K562 (cell line): ENCODE data around the gene SPRTN. TPM values are rescaled to one million over a fixed set of nuclear protein-coding genes. Genes with fewer than 3 reads are reported as not detected.

Source experiments
- ATAC-seq: fragments of 200-7000 bp; cut with Tn5 transposase; 3 replicates; pipeline ENCODE4 v1.9.1; 2020; ENCODE audit warnings: moderate library complexity
- BruUV-seq: library from RNA; stranded (reverse); fragments of 400-500 nt; replicated peaks from 2 replicates; lab custom pipeline; 2021; lab: Mats Ljungman, UMichigan
- CTCF ChIA-PET: fragments of 300-600 bp; formaldehyde crosslinking; extraction: SDS; loops from one replicate; lab custom pipeline; 2021; ENCODE audit warnings: low intra/inter-chr PET ratio; lab: Yijun Ruan, JAX
- POLR2A ChIA-PET: fragments of 300-600, 350-650 bp; sonication (Branson Sonifier 250); formaldehyde crosslinking; extraction: SDS; loops from one replicate; lab custom pipeline; 2021; ENCODE audit warnings: antibody characterized with exemption, inconsistent platforms; lab: Yijun Ruan, JAX
- DNase-seq, 4 experiments: peaks; one replicate each; pipeline versions ENCODE4 v3.0.0 to v3.0.0-alpha.2; 2011 to 2018; ENCODE audit warnings: low spot score in 3 of 4, mixed read lengths in 3 of 4; ENCODE audit errors: extremely low read depth in 1 of 4
- FAIRE-seq: peaks from 2 replicates; lab custom pipeline; 2011; peaks lifted over from hg19 to GRCh38; lab: Jason Lieb, UNC
- H2AFZ ChIP-seq: 2 replicates; pipeline ENCODE4 v1.6.0; 2011; ENCODE audit warnings: low read depth, low read length, control low read depth, inconsistent platforms
- H3K27ac ChIP-seq: fragments of 200-600 bp; 3 replicates; pipeline ENCODE4 v1.8.0; 2011; ENCODE audit warnings: low read depth, mild to moderate bottlenecking, control low read depth, inconsistent platforms, low read length, moderate library complexity, mixed read lengths; ENCODE audit errors: extremely low read depth
- H3K27me3 ChIP-seq, 2 experiments: fragments of 300-600 bp in 1 of 2; 2 replicates in 1 of 2; 3 replicates in 1 of 2; pipeline versions ENCODE4 v1.6.0 to v1.8.0; 2011; ENCODE audit warnings: inconsistent platforms in 2 of 2, low read length in 2 of 2, mild to moderate bottlenecking in 1 of 2, mixed read lengths in 1 of 2, moderate library complexity in 1 of 2; ENCODE audit not compliant: control insufficient read depth in 2 of 2, insufficient read depth in 2 of 2
- H3K36me3 ChIP-seq: fragments of 300-600 bp; 3 replicates; pipeline ENCODE4 v1.8.0; 2011; ENCODE audit warnings: mild to moderate bottlenecking, low read length, inconsistent platforms; ENCODE audit not compliant: control insufficient read depth, insufficient read depth
- H3K4me1 ChIP-seq, 2 experiments: fragments of 200-600 bp in 1 of 2; replicated peaks in 1 of 2; 2 replicates in 1 of 2; 3 replicates in 1 of 2; pipeline versions ENCODE4 v1.5.1 to v1.8.0; 2011; ENCODE audit warnings: inconsistent platforms in 2 of 2, low read length in 2 of 2, mild to moderate bottlenecking in 1 of 2, mixed read lengths in 1 of 2, moderate library complexity in 1 of 2; ENCODE audit not compliant: control insufficient read depth in 2 of 2, insufficient read depth in 2 of 2
- H3K4me2 ChIP-seq: 2 replicates; pipeline ENCODE4 v1.6.1; 2011; ENCODE audit warnings: low read length, control low read depth, inconsistent platforms, mixed read lengths; ENCODE audit not compliant: insufficient read depth
- H3K4me3 ChIP-seq: fragments of 200-600 bp; sonication (generic), shearing (Covaris generic); 2 replicates; pipeline ENCODE4 v1.5.1; 2016; ENCODE audit warnings: control low read depth, inconsistent platforms
- H3K79me2 ChIP-seq: fragments of 200-600 bp; 3 replicates; pipeline ENCODE4 v1.8.0; 2011; ENCODE audit warnings: low read length, inconsistent platforms; ENCODE audit not compliant: control insufficient read depth, insufficient read depth
- H3K9ac ChIP-seq, 2 experiments: 2 replicates each; pipeline versions ENCODE4 v1.6.0 to v1.6.1; 2011; ENCODE audit warnings: low read depth in 2 of 2, low read length in 2 of 2, control low read depth in 1 of 2, inconsistent platforms in 1 of 2, mild to moderate bottlenecking in 1 of 2, mixed read lengths in 1 of 2; ENCODE audit not compliant: insufficient read depth in 1 of 2
- H3K9me1 ChIP-seq: one replicate; pipeline ENCODE4 v1.6.0; 2011; ENCODE audit warnings: inconsistent platforms, mild to moderate bottlenecking, low read length, moderate library complexity; ENCODE audit not compliant: control insufficient read depth, insufficient read depth
- H3K9me3 ChIP-seq: replicated peaks from 2 replicates; pipeline ENCODE4 v1.5.1; 2011; ENCODE audit warnings: low read depth, low read length, inconsistent platforms; ENCODE audit not compliant: control insufficient read depth, insufficient read depth
- H4K20me1 ChIP-seq: replicated peaks from 2 replicates; pipeline ENCODE4 v1.6.1; 2011; ENCODE audit warnings: low read length, inconsistent platforms, mixed read lengths; ENCODE audit not compliant: control insufficient read depth, insufficient read depth
- BACH1 ChIP-seq: fragments of 200-800 bp; sonication (Bioruptor generic); IDR thresholded peaks from 2 replicates; pipeline ENCODE4 v1.6.1; 2016; ENCODE audit warnings: missing genetic modification characterization, missing compliant biosample characterization
- CLOCK ChIP-seq: fragments of 250-450 bp; sonication (Bioruptor Pico); IDR thresholded peaks from 2 replicates; pipeline ENCODE4 v1.4.0; 2020; ENCODE audit warnings: mild to moderate bottlenecking, moderate library complexity, borderline replicate concordance
- CREBBP ChIP-seq: IDR thresholded peaks from one replicate; pipeline ENCODE4 v1.6.1; 2012; ENCODE audit warnings: low read depth, mild to moderate bottlenecking, control low read depth, inconsistent platforms, low read length
- EHMT2 ChIP-seq: fragments of 450-650 bp; IDR thresholded peaks from 2 replicates; pipeline ENCODE4 v1.6.1; 2018; ENCODE audit warnings: antibody characterized with exemption
- HNRNPK ChIP-seq: fragments of 200-400 bp; formaldehyde crosslinking; IDR thresholded peaks from one replicate; pipeline ENCODE4 v1.6.1; 2018; ENCODE audit warnings: mild to moderate bottlenecking, low read depth, low read length; ENCODE audit not compliant: poor library complexity, severe bottlenecking
- HNRNPLL ChIP-seq: fragments of 200-400 bp; formaldehyde crosslinking; IDR thresholded peaks from 2 replicates; pipeline ENCODE4 v1.6.1; 2017; ENCODE audit warnings: low read length, low read depth, mild to moderate bottlenecking; ENCODE audit not compliant: poor library complexity, severe bottlenecking
- HSF4 ChIP-seq: fragments of 250-450 bp; sonication (Bioruptor Pico); IDR thresholded peaks from 2 replicates; pipeline ENCODE4 v2.1.2; 2022; ENCODE audit warnings: mild to moderate bottlenecking, moderate library complexity, borderline replicate concordance
- NKRF ChIP-seq: fragments of 450-650 bp; IDR thresholded peaks from 2 replicates; pipeline ENCODE4 v1.6.1; 2016; ENCODE audit warnings: borderline replicate concordance
- RB1 ChIP-seq: fragments of 450-650 bp; IDR thresholded peaks from 2 replicates; pipeline ENCODE4 v1.6.1; 2017; ENCODE audit warnings: low read depth, mild to moderate bottlenecking
- RBM34 ChIP-seq: fragments of 200-400 bp; formaldehyde crosslinking; IDR thresholded peaks from 2 replicates; pipeline ENCODE4 v1.6.1; 2018; ENCODE audit warnings: low read length, borderline replicate concordance; ENCODE audit not compliant: insufficient read depth
- RNF2 ChIP-seq: sonication (generic); IDR thresholded peaks from 2 replicates; pipeline ENCODE4 v1.6.1; 2016
- YY1 ChIP-seq, 3 experiments: IDR thresholded peaks; 2 replicates each; pipeline ENCODE4 v1.6.1; 2011; ENCODE audit warnings: low read length in 2 of 3, mild to moderate bottlenecking in 2 of 3, moderate library complexity in 2 of 3, borderline replicate concordance in 1 of 3, control low read depth in 1 of 3, low read depth in 1 of 3; ENCODE audit not compliant: insufficient read depth in 3 of 3, insufficient replicate concordance in 2 of 3, control insufficient read depth in 1 of 3, insufficient read length in 1 of 3; ENCODE audit errors: extremely low read depth in 1 of 3
- ZBED1 ChIP-seq: IDR thresholded peaks from 2 replicates; pipeline ENCODE4 v1.6.1; 2014
- ZNF12 ChIP-seq: sonication (generic); formaldehyde crosslinking; IDR thresholded peaks from 2 replicates; pipeline ENCODE4 v1.4.0; 2020; ENCODE audit warnings: mild to moderate bottlenecking, missing genetic modification reagents
- ZNF121 ChIP-seq: sonication (generic); formaldehyde crosslinking; conservative IDR thresholded peaks from 2 replicates; pipeline ENCODE4 v1.8.0; 2022; ENCODE audit warnings: missing genetic modification reagents
- ZNF239 ChIP-seq: fragments of 250-450 bp; sonication (Bioruptor Pico); IDR thresholded peaks from 2 replicates; pipeline ENCODE4 v1.4.0; 2020; ENCODE audit warnings: mild to moderate bottlenecking
- ZNF253 ChIP-seq: fragments of 250-450 bp; sonication (Bioruptor Pico); conservative IDR thresholded peaks from 2 replicates; pipeline ENCODE4 v1.6.1; 2021; ENCODE audit warnings: mild to moderate bottlenecking
- WGBS: fragments of 100-300 bp; shearing (Covaris generic); methylation state at CpG from one replicate; pipeline ENCODE4 v1.1.6; 2016; ENCODE audit warnings: low coverage, mixed read lengths; ENCODE audit not compliant: insufficient coverage; ENCODE audit errors: missing lambda C conversion rate; 5-methylcytosine and 5-hydroxymethylcytosine counted together
- in situ Hi-C: fragments of 300-500 bp; cut with MboI; formaldehyde crosslinking; loops from 4 replicates; pipeline ENCODE4 v1.15.0; 2018; ENCODE audit warnings: inconsistent platforms, mixed read lengths
- intact Hi-C: fragments of 100-400 bp; cut with micrococcal nuclease; formaldehyde crosslinking; loops from 2 replicates; pipeline ENCODE4 v1.14.2; 2022
- polyA plus RNA-seq, 8 experiments: library from polyadenylated mRNA; depleted of rRNA in 4 of 8; stranded (reverse) in 5 of 8; unstranded in 3 of 8; fragments of >200 nt; fragmentation: Nextera tagmentation in 2 of 8; fragmentation: Illumina TruSeq in 1 of 8; extraction: Ambion mirVana in 2 of 8; extraction: Trizol in 1 of 8; gene quantifications; 2 replicates each; pipeline versions ENCODE4 v1.2.1 to v1.2.3, GENCODE V29; 2011 to 2014; ENCODE audit warnings: inconsistent platforms in 1 of 8, missing spikeins in 1 of 8
- total RNA-seq, 7 experiments: library from RNA; depleted of rRNA in 6 of 7; stranded (reverse); fragments of >200 nt in 6 of 7; fragmentation: Illumina TruSeq in 2 of 7; extraction: Trizol in 2 of 7; gene quantifications; 2 replicates each; pipeline versions ENCODE4 v1.2.1 to v1.2.3, GENCODE V29; 2011 to 2021; ENCODE audit warnings: low replicate concordance in 1 of 7

Gene SPRTN
- total and polyA plus RNA-seq, 9 of the 15 experiments (the other 6 are each of a cell fraction or from before 2014, with no cell fraction given): 8.1 to 32.5 (median 21.2) TPM

GRCh38 chr1:231340328-231341013 lies 2.4 kb downstream of the SPRTN start (continued):
- no peak for TF ChIP-seq HNRNPLL
- no peak for TF ChIP-seq ZBED1
- no peak for TF ChIP-seq RNF2
- no peak for TF ChIP-seq NKRF

GRCh38 chr1:231347961-231348360 lies 9.9 kb downstream of the SPRTN start:
- POLR2A ChIA-PET: no interaction called here
- Histone ChIP-seq H3K36me3 (peaks cover 71% of the 10 kb centered on the region), H4K20me1 (no peaks in the 10 kb centered on the region), H3K4me2 (no peak overlapping the region), H3K9me3 (no peaks in the 10 kb centered on the region), H3K79me2 (peaks cover 6% of the 10 kb centered on the region; the same call in 1 of the 3 replicates), H3K27me3 (no peaks in the 10 kb centered on the region), H3K4me3 (no peak overlapping the region), H3K27ac (no peak overlapping the region), H3K9me1 (no peaks in the 10 kb centered on the region), H3K4me1 (no peaks in the 10 kb centered on the region), H3K9ac (no peak overlapping the region), H2AFZ (no peak overlapping the region)
- CTCF ChIA-PET: no interaction called here
- intact Hi-C loops (no loop called here), in situ Hi-C loops (no loop called here)
- DNase-seq (no peak), FAIRE-seq (no peak), ATAC-seq (no peak)
- TF ChIP-seq HNRNPK (no peak), ZNF253 (CRISPR knock-in tag) (no peak), RB1 (no peak), ZNF121 (CRISPR knock-in tag) (no peak), YY1 (IDR thresholded peaks at IDR 0.05; ENCODE audit: borderline replicate concordance in 1 of 3, control insufficient read depth in 1 of 3, extremely low read depth in 1 of 3, insufficient read depth in 3 of 3, insufficient read length in 1 of 3, insufficient replicate concordance in 2 of 3, low read depth in 1 of 3, low read length in 2 of 3) (no peak), BACH1 (tag) (no peak), HSF4 (CRISPR knock-in tag) (no peak), CREBBP (no peak), CLOCK (CRISPR knock-in tag) (no peak), ZNF239 (CRISPR knock-in tag) (no peak), ZNF12 (CRISPR knock-in tag) (no peak), RBM34 (no peak), EHMT2 (no peak)
- 93% methylated on average over 4 of the region's 4 CpGs for WGBS
- no TSS peak for BruUV-seq
